ENCODE data around the gene FAM241A.
"Not testable (repeated sequence)": the region's sequence is repeated elsewhere in the genome, so short reads cannot be mapped to it uniquely, and the experiment has no call there.

FAM241A gene

GRCh38 chr4:112156553-112156952, 11.3 kb downstream of the FAM241A start:
- Histone ChIP-seq H3K9ac (ENCODE audit: low read length) (no peak overlapping the region), H3K27ac (ENCODE audit: low read length) (no peak overlapping the region), H3K9me3 (ENCODE audit: control insufficient read depth, low read depth, low read length) (no peaks in the 10 kb centered on the region), H3K27me3 (ENCODE audit: control insufficient read depth, insufficient read depth, low read length) (no peaks in the 10 kb centered on the region), H3K4me3 (ENCODE audit: low read length) (no peak overlapping the region), H3K36me3 (ENCODE audit: control insufficient read depth, low read depth, low read length) (no peaks in the 10 kb centered on the region), H3K4me1 (ENCODE audit: control insufficient read depth, low read depth, low read length) (no peaks in the 10 kb centered on the region)

DNA sequence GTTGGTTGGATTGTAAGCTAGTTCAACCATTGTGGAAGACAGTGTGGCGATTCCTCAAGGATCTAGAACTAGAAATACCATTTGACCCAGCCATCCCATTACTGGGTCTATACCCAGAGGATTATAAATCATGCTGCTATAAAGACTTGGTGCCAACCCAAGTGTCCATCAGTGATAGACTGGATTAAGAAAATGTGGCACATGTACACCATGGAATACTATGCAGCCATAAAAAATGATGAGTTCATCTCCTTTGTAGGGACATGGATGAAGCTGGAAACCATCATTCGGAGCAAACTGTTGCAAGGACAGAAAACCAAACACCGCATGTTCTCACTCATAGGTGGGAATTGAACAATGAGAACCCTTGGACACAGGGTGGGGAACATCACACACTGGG, 18.5 kb downstream of the FAM241A start:
- H3K27me3 ChIP-seq (ENCODE audit: control insufficient read depth, insufficient read depth, low read length); H3K27ac ChIP-seq (ENCODE audit: low read length); H3K9ac ChIP-seq (ENCODE audit: low read length); H3K4me3 ChIP-seq (ENCODE audit: low read length); H3K4me1 ChIP-seq (ENCODE audit: control insufficient read depth, low read depth, low read length); H3K36me3 ChIP-seq (ENCODE audit: control insufficient read depth, low read depth, low read length); H3K9me3 ChIP-seq (ENCODE audit: control insufficient read depth, low read depth, low read length): not testable (repeated sequence)

DNA sequence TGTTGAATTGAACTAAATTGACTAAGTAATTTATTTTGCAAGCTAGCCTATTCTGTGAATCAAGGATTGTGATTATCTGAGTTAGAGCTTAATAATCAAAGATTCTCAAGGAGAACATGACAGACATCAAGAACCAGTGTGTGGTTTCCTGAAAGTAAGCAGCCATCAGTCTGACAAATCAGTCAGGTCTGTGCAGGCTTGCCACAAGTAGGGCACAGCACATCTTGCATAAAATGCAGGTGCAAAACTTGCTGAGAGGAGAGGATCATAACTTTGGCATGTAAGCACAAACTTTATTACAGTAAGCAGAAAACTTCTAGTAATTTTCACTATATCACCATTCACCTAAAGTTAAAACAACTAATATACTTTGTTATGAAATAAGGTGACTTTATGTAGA, 22.5 kb downstream of the FAM241A start:
- Histone ChIP-seq H3K9ac (ENCODE audit: low read length) (no peak overlapping the region), H3K27ac (ENCODE audit: low read length) (no peak overlapping the region), H3K36me3 (ENCODE audit: control insufficient read depth, low read depth, low read length) (no peaks in the 10 kb centered on the region), H3K27me3 (ENCODE audit: control insufficient read depth, insufficient read depth, low read length) (no peaks in the 10 kb centered on the region), H3K4me3 (ENCODE audit: low read length) (no peak overlapping the region), H3K9me3 (ENCODE audit: control insufficient read depth, low read depth, low read length) (no peaks in the 10 kb centered on the region), H3K4me1 (ENCODE audit: control insufficient read depth, low read depth, low read length) (no peaks in the 10 kb centered on the region)

GRCh38 chr4:112168719-112169500, 23.7 kb downstream of the FAM241A start:
- Histone ChIP-seq H3K4me3 (ENCODE audit: low read length) (no peak overlapping the region), H3K9ac (ENCODE audit: low read length) (no peak overlapping the region), H3K4me1 (ENCODE audit: control insufficient read depth, low read depth, low read length) (no peaks in the 10 kb centered on the region), H3K36me3 (ENCODE audit: control insufficient read depth, low read depth, low read length) (no peaks in the 10 kb centered on the region), H3K9me3 (ENCODE audit: control insufficient read depth, low read depth, low read length) (no peaks in the 10 kb centered on the region), H3K27me3 (ENCODE audit: control insufficient read depth, insufficient read depth, low read length) (no peaks in the 10 kb centered on the region), H3K27ac (ENCODE audit: low read length) (no peak overlapping the region)

DNA sequence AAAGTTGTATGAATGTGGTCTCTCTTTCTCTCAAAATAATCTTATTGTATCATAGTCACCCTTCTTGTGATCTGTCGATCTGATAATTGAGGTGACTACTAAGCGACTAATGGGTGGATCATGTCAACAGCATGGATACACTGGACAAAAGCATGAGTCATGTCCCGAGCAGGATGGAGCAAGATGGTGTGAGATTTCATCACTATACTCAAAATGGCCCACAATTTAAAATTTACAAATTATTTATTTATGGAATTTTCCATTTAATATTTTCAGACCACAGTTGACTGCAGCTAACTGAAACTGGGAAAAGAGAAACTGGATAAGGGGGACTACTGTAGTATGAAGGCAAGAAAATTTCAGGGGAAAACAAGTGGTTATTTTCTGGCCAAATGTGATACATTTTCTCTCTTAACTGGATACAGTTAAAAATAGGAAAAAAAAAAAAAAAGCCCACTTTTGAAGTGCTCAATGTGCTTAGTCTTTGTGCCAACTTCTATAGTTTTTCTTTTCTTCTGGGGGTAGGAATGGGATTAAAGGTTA, 25.3 kb downstream of the FAM241A start:
- no peak overlapping the region for H3K4me3 ChIP-seq (ENCODE audit: low read length)
- H3K9ac ChIP-seq (ENCODE audit: low read length): no peak overlapping the region
- no peaks in the 10 kb centered on the region for H3K9me3 ChIP-seq (ENCODE audit: control insufficient read depth, low read depth, low read length)
- H3K36me3 ChIP-seq (ENCODE audit: control insufficient read depth, low read depth, low read length): no peaks in the 10 kb centered on the region
- H3K27me3 ChIP-seq (ENCODE audit: control insufficient read depth, insufficient read depth, low read length): no peaks in the 10 kb centered on the region
- H3K27ac ChIP-seq (ENCODE audit: low read length): no peak overlapping the region
- H3K4me1 ChIP-seq (ENCODE audit: control insufficient read depth, low read depth, low read length): no peaks in the 10 kb centered on the region

GRCh38 chr4:112171051-112171763, 26.0 kb downstream of the FAM241A start:
- not testable (repeated sequence) for H3K4me1 ChIP-seq (ENCODE audit: control insufficient read depth, low read depth, low read length); H3K4me3 ChIP-seq (ENCODE audit: low read length); H3K9ac ChIP-seq (ENCODE audit: low read length); H3K27me3 ChIP-seq (ENCODE audit: control insufficient read depth, insufficient read depth, low read length); H3K36me3 ChIP-seq (ENCODE audit: control insufficient read depth, low read depth, low read length); H3K27ac ChIP-seq (ENCODE audit: low read length); H3K9me3 ChIP-seq (ENCODE audit: control insufficient read depth, low read depth, low read length)

GRCh38 chr4:112172180-112172579, 26.9 kb downstream of the FAM241A start:
- no peaks in the 10 kb centered on the region for H3K27me3 ChIP-seq (ENCODE audit: control insufficient read depth, insufficient read depth, low read length)
- no peak overlapping the region for H3K4me3 ChIP-seq (ENCODE audit: low read length)
- H3K9me3 ChIP-seq (ENCODE audit: control insufficient read depth, low read depth, low read length): no peaks in the 10 kb centered on the region
- H3K9ac ChIP-seq (ENCODE audit: low read length): no peak overlapping the region
- H3K36me3 ChIP-seq (ENCODE audit: control insufficient read depth, low read depth, low read length): no peaks in the 10 kb centered on the region
- H3K27ac ChIP-seq (ENCODE audit: low read length): no peak overlapping the region
- no peaks in the 10 kb centered on the region for H3K4me1 ChIP-seq (ENCODE audit: control insufficient read depth, low read depth, low read length)

- H3K36me3 ChIP-seq (ENCODE audit: control insufficient read depth, low read depth, low read length): no peaks in the 10 kb centered on the region
- no peaks in the 10 kb centered on the region for H3K27me3 ChIP-seq (ENCODE audit: control insufficient read depth, insufficient read depth, low read length)
- H3K27ac ChIP-seq (ENCODE audit: low read length): no peak overlapping the region
- no peaks in the 10 kb centered on the region for H3K4me1 ChIP-seq (ENCODE audit: control insufficient read depth, low read depth, low read length)
- no peak overlapping the region for H3K9ac ChIP-seq (ENCODE audit: low read length)
- no peak overlapping the region for H3K4me3 ChIP-seq (ENCODE audit: low read length)
- no peaks in the 10 kb centered on the region for H3K9me3 ChIP-seq (ENCODE audit: control insufficient read depth, low read depth, low read length)
Observed at GRCh38 chr4:112173593-112174558, 28.6 kb downstream of the FAM241A start.

DNA sequence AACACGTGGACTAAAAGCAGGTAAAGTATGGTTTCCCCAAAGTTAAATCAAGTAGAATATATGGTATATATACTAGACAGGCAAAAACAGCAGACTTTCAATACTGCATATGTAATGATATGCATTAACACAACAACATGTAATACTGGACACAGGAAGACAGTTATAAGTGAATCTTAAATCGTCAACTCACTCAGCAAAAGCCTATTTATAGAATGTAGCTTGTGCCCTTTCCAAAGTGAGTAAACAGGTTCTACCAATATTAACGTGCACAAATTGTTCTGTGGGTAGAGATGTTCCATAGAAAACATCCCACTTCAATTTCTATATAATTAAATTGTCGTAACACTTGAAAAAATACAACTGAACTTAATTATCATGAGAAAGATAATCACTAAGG, 30.6 kb downstream of the FAM241A start:
- H3K4me1 ChIP-seq (ENCODE audit: control insufficient read depth, low read depth, low read length): no peaks in the 10 kb centered on the region
- no peaks in the 10 kb centered on the region for H3K36me3 ChIP-seq (ENCODE audit: control insufficient read depth, low read depth, low read length)
- no peak overlapping the region for H3K27ac ChIP-seq (ENCODE audit: low read length)

DNA sequence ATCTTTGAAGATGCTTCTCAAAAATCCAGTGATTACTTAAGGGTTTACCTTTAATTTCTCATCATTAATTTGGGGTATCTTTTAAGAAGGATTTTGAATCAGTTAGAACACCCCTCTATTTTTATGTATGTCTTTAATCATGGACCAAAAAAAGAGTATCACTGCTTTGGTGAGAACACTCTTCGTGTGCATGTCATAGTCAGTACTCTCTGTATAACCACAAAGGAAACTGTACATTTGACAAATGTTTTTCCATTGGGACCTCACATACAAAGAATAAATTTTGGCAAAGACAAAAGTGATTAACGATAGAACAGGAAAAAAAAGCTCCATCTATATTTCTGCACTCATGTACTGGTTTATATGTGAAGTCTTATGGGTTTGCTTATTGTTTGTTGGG, 31.3 kb downstream of the FAM241A start:
- H3K36me3 ChIP-seq (ENCODE audit: control insufficient read depth, low read depth, low read length): no peaks in the 10 kb centered on the region
- H3K9me3 ChIP-seq (ENCODE audit: control insufficient read depth, low read depth, low read length): no peaks in the 10 kb centered on the region
- H3K4me3 ChIP-seq (ENCODE audit: low read length): no peak overlapping the region
- no peak overlapping the region for H3K9ac ChIP-seq (ENCODE audit: low read length)
- H3K27ac ChIP-seq (ENCODE audit: low read length): no peak overlapping the region
- no peaks in the 10 kb centered on the region for H3K27me3 ChIP-seq (ENCODE audit: control insufficient read depth, insufficient read depth, low read length)
- no peaks in the 10 kb centered on the region for H3K4me1 ChIP-seq (ENCODE audit: control insufficient read depth, low read depth, low read length)

More for the DNA sequence above, 30.6 kb downstream of the FAM241A start:
- H3K9ac ChIP-seq (ENCODE audit: low read length): no peak overlapping the region
- no peak overlapping the region for H3K4me3 ChIP-seq (ENCODE audit: low read length)
- H3K9me3 ChIP-seq (ENCODE audit: control insufficient read depth, low read depth, low read length): no peaks in the 10 kb centered on the region
- H3K27me3 ChIP-seq (ENCODE audit: control insufficient read depth, insufficient read depth, low read length): no peaks in the 10 kb centered on the region

DNA sequence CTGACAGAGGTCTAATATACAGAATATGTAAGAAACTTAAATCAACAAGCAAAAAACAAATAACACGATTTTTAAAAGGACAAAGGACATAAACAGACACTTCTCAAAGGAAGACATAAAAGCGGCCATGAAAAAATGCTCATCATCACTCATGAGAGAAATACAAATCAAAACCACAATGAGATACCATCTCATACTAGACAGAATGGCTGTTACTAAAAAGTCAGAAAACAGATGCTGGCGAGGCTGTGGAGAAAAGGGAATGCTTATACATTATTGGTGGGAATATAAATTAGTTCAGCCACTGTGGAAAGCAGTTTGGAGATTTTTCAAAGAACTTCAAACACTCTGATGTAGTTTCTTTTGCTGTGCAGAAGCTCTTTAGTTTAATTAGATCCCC, 33.5 kb downstream of the FAM241A start:
- not testable (repeated sequence) for H3K9ac ChIP-seq (ENCODE audit: low read length); H3K4me3 ChIP-seq (ENCODE audit: low read length); H3K4me1 ChIP-seq (ENCODE audit: control insufficient read depth, low read depth, low read length); H3K27ac ChIP-seq (ENCODE audit: low read length); H3K36me3 ChIP-seq (ENCODE audit: control insufficient read depth, low read depth, low read length); H3K27me3 ChIP-seq (ENCODE audit: control insufficient read depth, insufficient read depth, low read length); H3K9me3 ChIP-seq (ENCODE audit: control insufficient read depth, low read depth, low read length)

All from iPS-18a (cell line).